ENCODE measurements around the gene SLC16A10. TPM values are rescaled to one million over a fixed set of nuclear protein-coding genes. Genes with fewer than 3 reads are reported as not detected.

SLC16A10 gene
- total RNA-seq, 6 donors from 2014 or later = 8.7 to 94.4 (median 18.9) TPM

DNA sequence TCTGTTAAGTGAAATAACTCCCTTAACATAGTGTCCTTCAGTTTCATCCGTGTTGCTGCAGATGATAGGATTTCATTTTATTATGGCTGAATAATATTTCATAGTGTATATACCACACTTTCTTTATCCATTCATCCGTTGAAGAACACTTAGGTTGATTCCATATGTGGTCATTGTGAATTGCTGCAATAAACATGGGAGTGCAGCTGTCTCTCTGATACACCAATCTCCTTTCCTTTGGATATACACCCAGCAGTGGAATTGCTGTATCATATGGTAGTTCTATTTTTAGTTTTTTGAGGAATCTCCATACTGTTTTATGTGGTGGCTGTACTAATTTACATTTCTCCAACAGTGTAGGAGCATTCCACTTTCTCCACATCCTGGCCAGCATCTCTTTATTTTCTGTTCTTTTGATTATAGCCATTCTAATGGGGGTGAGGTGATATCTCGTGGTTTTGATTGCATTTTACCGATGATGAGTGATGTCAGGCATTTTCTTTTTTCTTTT, 193.2 kb downstream of the SLC16A10 start:
- H3K36me3 ChIP-seq = peaks cover 15 to 48% (median 21%) of the 10 kb centered on the region in 4 donors
- 95 to 97% methylated on average over 4 of the region's 4 CpGs for WGBS, 2 donors
- H3K27ac ChIP-seq = no peak overlapping the region
- DNase-seq (no peak), ATAC-seq (ENCODE audit: low FRiP score in 2 of 2) (no peak)
- H3K4me1 ChIP-seq = no peaks in the 10 kb centered on the region
- peaks cover 0 to under 1% (median under 1%) of the 10 kb centered on the region in 4 donors for H3K9me3 ChIP-seq
- TF ChIP-seq POLR2AphosphoS5 (IDR thresholded peaks at IDR 0.05) = no peak
- H3K27me3 ChIP-seq = no peaks in the 10 kb centered on the region
- H3K4me3 ChIP-seq = no peak overlapping the region

Small RNA genes lying within 50 kb of the gene (small RNA-seq; reads per million reads assigned to genes)
- 0 reads per million in 4 donors for gene RNU6-960P

Other genes with a start within 250 kb of the SLC16A10 start
- gene AMD1, start 212.7 kb upstream of the SLC16A10 start, total RNA-seq = 100 to 1,000 TPM in 2 of 6 donors, 10 to 100 TPM in 4; 57.2 to 132 (median 67.9) TPM
- gene GTF3C6, start 128.8 kb upstream of the SLC16A10 start, total RNA-seq = 10 to 100 TPM; 16.0 to 55.2 (median 41.8) TPM
- gene RPF2, start 105.5 kb upstream of the SLC16A10 start, total RNA-seq = 10 to 100 TPM in 4 of 6 donors, 1 to 10 TPM in 2; 2.1 to 20.8 (median 15.9) TPM

Measured in upper lobe of left lung (tissue), 6 donors.